ENCODE measurements around the gene VSIG1.

The VSIG1 gene

DNA sequence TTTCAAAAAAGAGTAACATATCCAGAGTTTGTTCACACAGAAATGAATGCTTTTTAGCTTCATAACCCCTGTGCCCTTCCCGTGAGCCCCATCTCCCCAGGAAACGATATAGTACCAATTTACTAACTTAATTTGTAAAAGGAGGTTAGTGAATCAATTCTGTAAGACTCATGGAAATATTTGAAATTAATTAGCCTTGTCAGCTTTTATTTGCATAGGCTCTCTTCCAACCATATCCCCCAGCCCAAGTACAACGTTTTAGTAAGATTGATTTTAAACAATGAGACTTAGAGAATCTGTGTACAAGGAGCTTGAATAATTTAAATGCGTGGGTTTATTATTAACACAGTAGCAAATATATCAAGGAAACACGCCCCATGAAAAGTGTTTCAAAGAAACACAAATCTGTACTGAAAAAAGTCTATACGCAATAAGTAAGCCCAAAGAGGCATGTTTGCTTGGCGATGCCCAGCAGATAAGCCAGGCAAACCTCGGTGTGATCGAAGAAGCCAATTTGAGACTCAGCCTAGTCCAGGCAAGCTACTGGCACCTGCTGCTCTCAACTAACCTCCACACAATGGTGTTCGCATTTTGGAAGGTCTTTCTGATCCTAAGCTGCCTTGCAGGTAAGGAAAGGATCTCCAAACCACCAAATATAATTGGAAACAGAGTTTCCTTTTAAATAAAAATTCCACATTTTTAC, at the start of gene VSIG1:
VSIG1 (plus strand) TSS at position 512 of the 703 bp plus-strand sequence; CDS start at position 578, 66 bp downstream.
- DNase-seq, result no peak

- no peak for DNase-seq
Observed at GRCh38 chrX:107996124-107996523, 48.7 kb upstream of the VSIG1 start.

- DNase-seq, result no peak
Observed at GRCh38 chrX:108000751-108001150, 44.1 kb upstream of the VSIG1 start.

GRCh38 chrX:108001218-108001814, 43.5 kb upstream of the VSIG1 start:
- peak in 1 of 2 donors; percentile 56 for DNase-seq

DNA sequence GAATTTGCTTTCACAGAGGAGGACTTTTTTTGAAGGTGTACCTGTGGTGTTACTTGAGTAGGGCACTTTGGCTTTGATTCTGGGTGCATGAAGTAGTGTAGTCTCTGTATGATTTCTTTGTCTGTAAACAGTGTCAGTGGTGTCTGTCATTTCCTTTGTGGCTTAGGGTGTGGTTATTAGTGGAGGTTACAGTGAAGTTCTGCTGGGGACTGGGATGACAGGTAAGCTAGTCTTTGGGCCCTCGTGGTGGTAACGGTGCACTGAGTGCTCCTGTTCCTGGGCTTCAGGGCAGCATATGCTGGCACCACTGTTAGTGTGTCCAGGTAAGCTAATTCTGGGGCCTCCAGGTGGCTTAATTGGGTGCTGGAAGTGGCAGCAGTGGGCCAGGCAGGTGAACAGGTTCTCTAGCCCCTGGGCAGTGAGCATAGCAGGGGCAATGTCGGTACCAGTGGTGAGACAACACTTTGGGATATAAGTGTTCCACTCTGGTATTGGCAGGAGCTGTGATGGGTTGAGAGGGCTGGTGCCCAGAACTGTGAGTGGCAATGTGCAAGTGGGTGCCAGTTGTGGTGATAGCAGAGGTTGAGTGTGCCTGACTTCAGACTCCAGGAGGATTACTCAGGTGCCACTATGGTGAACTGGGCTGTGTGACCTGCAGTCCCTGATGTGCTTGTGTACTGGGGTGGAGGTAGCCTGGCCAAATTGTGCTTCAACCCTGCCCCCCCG, 26.0 kb upstream of the VSIG1 start:
- peak; percentile 32 to 71 for DNase-seq

GRCh38 chrX:108019382-108019875, 25.4 kb upstream of the VSIG1 start:
- DNase-seq, result no peak

- DNase-seq, result peak in 1 of 2 donors; percentile 41
Observed at GRCh38 chrX:108020631-108021030, 24.2 kb upstream of the VSIG1 start.

DNA sequence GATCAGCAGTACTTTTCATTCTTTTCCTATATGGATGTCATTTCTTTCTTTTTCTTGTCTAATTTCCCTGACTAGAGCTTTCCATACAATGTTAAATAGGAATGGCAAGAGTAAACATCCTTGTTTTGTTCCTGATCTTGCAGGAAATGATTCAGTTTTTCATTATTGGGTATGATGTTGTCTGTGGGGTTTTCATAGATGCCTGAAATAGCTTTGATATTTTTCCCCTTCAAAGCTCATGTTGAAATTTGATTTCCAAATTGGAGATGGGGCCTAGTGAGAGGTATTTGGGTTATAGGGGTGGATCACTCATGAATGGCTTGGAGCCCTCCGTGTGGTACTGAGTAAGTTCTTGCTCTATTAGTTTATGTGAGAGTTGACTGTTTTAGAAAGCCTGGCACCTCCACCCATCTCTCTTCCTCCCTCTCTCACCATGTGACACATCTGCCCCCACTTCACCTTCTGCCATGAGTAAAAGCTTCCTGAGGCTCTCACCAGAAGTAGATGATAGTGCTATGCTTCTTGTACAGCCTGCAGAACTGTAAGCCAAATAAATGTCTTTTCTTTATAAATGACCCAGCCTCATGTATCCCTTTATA, 22.3 kb upstream of the VSIG1 start:
- no peak for DNase-seq

- DNase-seq, result no peak
Observed at GRCh38 chrX:108025376-108025775, 19.5 kb upstream of the VSIG1 start.

GRCh38 chrX:108025954-108026600, 18.8 kb upstream of the VSIG1 start:
- DNase-seq, result peak in 1 of 2 donors; percentile 4

GRCh38 chrX:108028854-108029253, 16.0 kb upstream of the VSIG1 start:
- DNase-seq, result no peak

DNA sequence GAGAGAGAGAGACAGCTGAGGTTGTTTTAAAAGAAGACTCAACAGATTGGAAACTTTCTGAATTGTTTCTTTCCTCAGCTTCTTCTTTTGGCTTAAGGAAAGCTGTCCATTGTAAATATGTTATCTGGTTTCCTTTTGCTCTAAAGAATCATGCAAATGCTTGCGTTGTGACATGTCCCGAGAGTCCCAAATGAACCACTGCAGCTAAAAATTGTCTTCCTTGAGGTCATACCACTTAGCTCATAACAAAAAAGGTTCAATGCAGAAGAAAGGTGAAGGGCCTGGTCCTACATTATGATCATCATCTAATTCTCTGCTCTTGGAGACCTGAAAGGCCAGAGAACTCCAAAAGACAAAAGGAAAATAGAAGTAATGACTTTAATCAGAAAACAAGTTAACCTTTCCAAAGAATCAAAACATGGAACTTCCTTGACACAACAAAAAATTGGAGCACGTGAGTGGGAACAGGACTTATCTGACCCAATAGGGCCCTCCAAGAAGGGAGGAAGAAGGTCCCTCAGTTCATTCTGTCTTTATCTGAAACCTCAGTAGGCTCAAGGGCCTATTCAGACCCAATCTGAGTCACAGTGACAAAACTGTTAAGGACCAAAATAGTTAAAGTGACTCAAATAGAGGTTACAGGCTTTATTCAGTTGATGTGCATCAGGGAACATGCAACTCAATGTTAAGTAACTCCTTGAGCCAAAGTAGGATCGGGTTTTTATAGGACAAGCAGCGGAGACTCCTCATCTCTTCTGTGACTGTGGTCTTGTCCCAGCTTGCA, 14.7 kb upstream of the VSIG1 start:
- DNase-seq, result no peak

- no peak for DNase-seq
Observed at GRCh38 chrX:108032944-108033343, 11.9 kb upstream of the VSIG1 start.

- no peak for DNase-seq
Observed at GRCh38 chrX:108033890-108034289, 11.0 kb upstream of the VSIG1 start.

DNA sequence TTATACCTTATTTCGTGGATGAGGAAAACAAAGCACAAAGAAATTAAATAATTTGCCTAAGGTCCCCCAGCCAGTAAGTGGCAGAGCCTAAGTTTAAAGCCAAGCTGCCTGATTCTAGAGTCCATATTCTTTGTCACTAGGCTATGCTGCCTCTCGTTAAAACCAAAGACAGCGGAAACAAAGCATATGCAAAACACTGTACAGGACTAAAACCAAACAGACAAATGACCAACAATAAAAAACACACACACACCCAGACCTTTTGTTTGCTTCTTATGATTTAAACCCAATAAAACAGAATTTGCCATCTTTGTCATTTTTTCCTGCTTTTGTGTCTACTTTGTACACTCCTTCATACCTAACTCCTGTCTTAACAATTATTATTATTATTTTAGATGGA, 10.1 kb upstream of the VSIG1 start:
- DNase-seq, result no peak

GRCh38 chrX:108036298-108036973, 8.4 kb upstream of the VSIG1 start:
- no peak for DNase-seq

DNA sequence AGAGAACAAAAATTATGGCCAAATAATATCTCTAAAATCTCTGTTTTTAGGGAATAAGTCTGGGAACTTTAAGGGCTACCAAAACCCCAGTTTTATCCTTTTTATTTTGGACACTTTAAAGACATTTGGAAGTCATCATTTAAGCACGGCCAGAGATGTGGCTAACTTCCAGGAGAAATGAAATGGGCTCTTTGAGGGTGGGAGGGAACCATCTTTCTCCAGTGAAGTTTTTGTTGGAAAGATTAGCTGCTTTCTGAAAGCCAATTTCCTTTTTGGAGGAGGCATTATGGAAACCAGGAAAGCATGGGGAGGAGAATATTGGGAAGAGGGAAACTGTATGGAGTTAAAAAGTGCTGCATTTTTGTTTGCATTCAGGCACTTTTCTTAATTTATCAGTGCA, 4.8 kb downstream of the VSIG1 start:
- DNase-seq, result no peak

DNA sequence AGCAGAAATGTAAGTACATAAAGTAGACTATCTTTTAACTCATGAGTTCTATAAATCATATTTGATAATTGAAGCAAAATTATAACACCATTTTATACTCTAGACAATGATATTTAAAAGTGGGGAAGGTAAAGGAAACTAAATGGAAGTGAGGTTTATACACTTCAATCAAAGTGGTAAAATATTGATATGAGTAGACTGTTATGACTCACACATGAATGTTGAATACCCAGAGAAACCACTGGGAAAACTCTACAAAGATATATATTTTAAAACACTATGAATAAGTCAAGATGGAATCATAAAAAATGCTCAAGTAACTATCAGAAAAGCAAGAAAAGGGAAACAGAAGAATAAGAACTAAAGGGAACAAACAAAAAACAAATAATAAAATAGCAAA, 8.4 kb downstream of the VSIG1 start:
- DNase-seq, result no peak

- DNase-seq, result no peak
Observed at GRCh38 chrX:108055546-108055945, 10.7 kb downstream of the VSIG1 start.

- DNase-seq, result no peak
Observed at GRCh38 chrX:108059801-108060200, 14.9 kb downstream of the VSIG1 start.

GRCh38 chrX:108064001-108064400, 19.1 kb downstream of the VSIG1 start:
- DNase-seq, result no peak
